ENCODE measurements around the gene IFRD2.
A peak's percentile ranks its signal among the peaks of the same experiment; 100 is the strongest.
"Not testable (repeated sequence)": the region's sequence is repeated elsewhere in the genome, so short reads cannot be mapped to it uniquely, and the experiment has no call there.

The IFRD2 gene

DNA sequence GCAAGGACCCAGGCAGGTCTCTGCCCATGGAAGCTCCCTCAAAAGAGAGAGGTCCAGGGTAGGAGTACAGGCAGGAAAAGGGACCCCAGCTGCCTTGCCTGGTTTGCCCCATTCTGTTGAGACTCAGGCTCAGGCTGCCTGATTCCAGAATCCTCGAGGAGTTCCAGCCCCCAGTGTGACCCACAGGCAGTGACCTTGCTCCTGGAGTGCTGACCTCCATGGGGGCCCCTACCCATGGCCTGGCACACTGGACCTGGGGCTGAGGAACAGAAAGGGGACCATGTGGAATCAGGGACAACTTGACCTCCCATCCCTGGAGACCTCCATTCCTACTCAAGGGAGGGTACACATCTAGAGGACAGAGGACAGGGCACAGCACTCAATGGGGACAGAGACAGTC lies 26.7 kb downstream of the IFRD2 start:
- DNase-seq = no peak

DNA sequence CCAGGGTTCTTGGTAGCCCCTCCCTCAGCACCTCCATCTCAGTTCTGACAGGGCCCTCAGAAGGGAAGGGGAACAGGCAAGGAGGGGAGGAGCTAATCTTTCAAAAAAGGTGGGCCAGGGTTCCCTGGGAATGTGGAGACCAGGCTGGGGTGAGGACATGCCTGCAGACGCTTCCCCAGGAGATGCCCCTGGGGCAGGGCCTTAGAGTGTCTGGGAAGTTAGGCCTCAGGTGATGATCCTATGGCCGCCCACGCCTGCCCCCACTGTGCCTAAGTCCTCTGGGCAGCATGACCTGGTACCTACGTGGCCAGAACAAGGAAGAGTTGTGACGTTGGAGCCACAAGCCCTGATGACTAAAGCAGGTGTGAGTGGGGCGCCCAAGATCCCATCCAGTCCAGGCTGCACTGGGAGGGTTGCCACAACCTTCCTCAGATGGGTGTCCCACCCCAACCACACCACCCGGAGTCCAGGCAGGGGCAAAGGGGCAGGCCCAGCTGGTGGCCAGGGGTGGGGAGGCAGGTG lies 27.2 kb downstream of the IFRD2 start:
- no peak for DNase-seq

DNA sequence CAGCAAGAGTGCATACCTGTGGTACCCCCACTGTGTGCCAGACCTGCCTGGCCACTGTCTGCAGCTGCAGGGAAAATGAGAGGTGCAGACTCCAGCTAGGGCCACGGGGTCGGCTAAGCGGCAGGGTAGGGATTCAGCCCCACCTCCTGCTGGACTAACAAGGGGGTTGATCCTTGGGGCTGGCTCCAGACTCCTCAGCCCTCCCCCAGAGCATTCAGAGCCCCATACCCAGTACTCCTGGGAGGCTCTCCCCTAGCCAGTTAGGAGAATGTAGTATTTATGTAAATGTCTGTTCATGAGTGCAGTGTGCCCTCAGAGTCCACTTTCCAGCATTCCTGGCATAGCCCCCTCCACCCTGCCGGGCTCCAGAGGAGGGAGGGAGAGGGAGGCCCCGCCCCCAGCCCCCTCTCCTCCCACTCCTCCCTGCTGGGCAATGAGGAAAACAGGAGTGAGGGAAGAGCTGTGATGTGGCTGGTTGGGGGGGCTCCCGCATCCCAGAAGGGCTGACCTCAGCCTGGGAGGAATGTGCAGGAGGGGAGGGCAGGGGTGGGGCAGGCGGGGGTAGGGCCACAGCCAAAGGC lies 27.8 kb downstream of the IFRD2 start:
- DNase-seq = no peak

DNA sequence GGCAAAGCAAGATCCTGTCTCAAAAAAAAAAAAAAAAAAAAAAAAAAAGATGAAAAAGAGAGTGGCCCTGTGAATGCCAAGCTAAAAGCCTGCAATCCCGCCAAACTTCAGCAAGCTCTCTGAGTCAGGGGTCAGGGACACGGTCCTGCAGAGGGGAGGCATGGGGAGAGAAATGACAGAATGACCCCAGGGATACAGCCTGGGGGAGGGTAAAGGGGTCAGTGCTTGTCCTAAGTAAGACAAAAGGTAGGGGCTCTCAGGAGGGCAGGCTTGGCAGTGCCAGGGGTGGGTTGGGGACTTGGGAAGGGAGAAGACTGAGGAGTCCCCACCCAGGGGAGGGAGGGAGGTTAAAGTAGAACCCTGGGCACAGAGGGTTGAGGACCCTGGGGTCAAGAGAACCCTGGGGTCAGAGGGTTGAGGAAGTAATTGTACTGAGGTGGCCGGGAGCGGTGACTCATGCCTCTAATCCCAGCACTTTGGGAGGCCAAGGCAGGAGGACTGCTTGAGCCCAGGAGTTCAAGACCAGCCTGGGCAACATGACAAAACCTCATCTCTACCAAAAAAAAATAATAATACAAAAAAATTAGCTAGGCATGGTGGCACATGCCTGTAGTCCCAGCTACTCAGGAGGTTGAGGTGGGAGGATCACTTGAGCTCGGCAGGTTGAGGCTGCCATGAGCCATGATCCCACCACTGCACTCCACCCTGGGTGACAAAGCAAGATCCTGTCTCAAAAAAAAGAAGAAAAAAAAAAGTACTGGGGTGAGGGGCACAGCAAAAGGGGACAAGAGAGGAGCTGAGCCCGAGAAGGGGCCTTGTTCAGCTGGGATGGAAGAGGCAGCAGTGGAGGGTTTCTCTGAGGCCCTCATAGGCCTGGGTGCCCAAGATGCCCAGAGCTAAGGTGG lies 28.5 kb downstream of the IFRD2 start:
- no peak for DNase-seq

DNA sequence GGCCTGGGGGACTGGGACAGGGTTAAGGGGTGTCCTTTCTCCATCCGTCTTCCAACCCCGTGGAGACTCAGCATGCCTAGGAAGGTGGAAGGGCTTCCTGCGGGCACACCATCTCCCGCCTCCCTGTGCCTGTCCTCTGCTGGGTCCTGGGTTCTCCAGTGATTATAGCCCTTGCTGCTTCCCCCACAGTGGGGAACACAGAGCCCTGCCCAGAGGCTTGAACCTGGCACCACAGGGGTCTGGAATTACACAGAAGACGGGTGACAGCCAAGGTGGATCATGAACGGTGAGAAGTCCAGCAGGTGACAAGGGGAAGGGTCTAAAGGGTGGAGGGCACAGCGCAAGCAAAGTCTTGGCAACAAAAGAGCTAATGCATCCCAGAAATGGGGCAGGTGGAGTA lies 29.5 kb downstream of the IFRD2 start:
- no peak for DNase-seq

DNA sequence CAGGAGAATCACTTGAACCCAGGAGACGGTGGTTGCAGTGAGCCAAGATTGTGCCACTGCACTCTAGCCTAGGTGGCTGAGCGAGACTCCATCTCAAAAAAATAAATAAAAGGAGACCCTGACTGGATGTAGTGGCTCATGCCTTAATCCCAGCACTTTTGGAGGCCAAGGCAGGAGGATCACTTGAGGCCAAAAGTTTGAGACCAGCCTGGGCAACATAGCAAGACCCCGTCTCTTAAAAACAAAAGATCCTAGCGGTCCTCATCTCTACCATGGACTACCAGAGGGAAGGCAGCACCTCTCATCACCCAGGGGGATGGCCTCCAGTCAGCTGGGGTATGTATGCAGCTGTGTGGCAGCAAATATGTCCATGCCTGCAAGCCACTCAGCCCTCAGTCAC lies 30.0 kb downstream of the IFRD2 start:
- DNase-seq = not testable (repeated sequence)

DNA sequence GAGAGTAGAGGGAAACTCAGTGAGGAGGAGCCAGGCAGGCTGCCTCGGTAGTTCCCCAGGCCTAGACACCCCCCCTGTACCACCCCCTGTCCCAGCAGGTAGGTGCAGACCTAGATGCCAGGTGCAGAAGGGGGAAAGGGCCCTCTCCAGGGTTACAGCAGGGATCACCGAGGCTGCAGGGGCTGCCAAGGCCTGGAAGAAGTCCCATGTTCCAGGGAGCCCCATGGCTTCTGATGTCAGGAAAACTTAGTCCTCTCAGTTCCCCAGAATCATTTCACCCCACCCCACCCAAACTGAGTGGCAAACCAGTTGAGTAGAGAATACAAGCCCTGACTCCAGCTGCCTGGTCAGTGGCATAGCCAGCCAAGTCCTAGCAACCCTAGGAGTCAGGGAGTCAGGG lies 30.7 kb downstream of the IFRD2 start:
- no peak for DNase-seq

DNA sequence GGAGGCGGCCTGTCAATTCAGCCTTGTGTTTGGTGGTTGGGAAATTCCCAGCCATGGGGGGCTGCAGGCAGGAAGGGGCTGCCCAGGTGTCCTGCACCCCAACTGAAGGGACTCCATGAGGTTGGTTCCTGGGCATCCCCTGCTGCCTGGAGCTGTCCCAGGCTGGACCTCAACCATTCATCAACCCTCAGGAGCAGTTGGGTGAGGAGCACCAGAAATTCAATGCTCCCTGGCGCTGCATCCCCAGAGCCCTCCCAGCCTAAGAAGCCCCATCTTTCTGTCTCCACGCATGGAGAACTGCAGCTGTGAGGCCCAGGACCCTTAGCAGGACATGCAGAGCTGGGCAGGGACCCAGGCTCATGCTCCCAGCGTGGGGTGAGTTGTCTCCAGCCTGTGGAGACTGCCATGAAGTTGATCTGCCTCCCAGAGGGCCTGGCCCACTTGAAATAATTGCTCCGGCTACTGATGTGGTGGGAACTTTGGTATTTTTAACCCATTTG lies 31.2 kb downstream of the IFRD2 start:
- DNase-seq = no peak

DNA sequence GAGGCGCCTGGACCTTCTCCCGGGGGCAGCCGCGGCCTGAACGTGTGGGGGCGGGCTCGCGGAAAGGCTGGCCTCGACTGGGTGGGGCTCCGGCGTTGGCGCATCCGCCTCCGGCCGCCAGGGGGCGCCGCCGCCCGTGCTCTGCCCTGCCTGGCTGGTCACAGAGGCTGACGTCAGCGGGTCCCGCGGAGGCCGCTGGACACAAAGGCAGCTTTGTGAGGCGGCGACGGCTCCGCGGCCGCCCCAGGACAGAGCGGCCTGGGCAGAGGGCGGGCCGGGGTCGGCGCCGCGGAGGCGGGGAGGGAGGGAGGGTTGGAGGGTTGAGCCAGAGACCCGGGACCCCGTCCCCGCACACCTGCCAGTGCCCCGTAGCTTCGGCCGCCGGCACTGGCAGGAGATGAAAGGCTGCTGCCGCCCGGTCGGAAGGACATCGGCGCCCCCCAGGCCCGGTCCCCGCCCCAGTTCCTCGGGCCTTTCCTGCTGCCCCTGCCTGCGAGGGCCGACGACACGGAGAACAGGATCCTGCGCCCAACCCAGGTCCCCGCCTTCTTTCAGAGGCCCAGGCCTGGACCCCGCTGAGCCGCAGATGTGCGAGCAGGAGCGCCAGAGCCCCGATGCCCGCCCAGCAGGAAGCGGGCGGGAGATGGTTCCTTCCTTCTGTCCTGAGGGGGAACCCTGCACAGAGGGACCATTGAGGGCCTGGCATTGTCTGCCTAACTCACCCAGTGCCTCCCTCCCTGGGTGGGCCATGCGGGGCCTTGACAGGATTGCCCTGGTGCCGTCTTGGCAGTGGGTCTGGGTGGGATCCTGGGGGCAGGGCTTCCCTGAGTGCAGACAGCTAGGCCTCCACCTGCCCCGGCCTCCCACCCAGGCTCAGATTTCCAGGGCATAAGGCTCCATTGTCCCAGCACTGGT lies 31.9 kb downstream of the IFRD2 start:
- peak; percentile 92 for DNase-seq

DNA sequence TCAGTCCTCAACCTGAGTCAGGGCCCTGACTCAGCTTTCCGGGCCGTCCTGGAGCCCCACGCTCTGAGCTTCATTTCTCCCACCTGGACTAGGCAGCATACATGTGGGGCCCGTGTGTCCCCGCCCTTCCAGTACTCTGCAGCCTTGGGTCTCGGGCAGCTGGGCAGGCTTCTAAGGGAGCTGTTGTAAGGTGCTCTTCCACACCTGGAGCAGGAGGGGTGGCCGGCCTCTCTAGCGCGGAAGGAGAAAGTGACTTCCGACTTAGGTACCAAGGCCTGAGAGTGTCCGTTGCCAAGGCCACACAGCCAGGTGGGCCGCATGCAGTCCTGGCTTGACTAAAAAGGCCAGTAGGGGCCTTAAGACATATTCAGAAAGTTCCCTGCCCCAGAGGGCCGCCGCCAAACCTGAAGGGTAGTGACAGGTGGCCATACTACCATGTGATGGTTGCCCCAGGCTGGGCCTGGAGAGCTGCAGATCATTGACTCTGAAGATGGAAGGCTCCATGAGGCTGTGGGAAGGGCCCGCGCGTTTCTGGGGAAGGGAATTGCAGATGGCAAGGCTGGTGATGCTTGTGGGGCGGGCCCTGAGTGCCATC lies 32.7 kb downstream of the IFRD2 start:
- DNase-seq = no peak

DNA sequence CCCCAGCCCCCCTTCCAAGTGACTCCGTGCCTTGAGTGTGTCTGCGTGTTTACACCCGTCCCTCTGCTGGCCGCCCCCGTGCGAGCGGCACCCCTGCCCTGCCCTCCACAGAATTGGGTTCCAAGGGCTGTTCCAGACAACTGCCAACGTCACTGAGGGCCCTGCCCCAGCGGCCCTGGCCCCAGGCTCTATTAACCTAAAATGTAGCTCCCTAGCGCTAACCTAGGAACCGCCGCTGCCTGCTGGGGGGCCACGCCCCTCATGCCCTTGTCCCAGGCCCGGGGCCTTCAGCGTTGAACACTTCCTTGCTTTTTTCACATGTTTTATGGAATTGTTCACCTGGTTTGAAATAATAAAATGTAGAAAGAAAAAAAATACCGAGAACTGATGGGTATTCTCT lies 33.2 kb downstream of the IFRD2 start:
- no peak for DNase-seq

DNA sequence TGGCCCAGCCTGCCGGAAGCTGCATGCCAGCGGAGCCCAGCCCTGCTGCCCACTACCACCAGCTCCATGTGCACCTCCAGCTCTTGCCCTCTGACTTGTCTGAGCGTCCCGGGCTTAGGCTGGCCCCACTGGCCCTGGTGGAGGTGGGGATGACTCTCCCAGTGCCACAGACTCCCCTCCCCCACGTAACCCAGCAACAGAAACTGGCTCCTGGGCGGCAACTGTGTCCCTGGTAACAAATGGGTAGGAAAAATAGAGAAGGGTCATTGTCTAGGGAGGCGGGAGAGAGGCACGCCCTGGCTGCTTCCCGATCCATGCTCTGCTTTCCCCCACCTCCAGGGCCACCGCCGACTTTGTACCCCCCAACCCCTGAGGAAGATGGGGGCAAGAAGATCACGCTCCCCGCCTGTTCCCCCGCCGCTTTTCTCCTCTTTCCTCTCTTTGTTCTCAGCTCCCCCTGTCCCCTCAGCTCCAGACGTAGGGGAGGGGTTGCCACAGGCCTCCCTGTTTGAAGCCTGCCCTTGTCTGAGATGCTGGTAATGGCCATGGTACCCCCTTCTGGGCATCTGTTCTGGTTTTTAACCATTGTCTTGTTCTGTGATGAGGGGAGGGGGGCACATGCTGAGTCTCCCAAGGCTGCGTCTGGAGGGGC lies 34.1 kb downstream of the IFRD2 start:
- DNase-seq = no peak

DNA sequence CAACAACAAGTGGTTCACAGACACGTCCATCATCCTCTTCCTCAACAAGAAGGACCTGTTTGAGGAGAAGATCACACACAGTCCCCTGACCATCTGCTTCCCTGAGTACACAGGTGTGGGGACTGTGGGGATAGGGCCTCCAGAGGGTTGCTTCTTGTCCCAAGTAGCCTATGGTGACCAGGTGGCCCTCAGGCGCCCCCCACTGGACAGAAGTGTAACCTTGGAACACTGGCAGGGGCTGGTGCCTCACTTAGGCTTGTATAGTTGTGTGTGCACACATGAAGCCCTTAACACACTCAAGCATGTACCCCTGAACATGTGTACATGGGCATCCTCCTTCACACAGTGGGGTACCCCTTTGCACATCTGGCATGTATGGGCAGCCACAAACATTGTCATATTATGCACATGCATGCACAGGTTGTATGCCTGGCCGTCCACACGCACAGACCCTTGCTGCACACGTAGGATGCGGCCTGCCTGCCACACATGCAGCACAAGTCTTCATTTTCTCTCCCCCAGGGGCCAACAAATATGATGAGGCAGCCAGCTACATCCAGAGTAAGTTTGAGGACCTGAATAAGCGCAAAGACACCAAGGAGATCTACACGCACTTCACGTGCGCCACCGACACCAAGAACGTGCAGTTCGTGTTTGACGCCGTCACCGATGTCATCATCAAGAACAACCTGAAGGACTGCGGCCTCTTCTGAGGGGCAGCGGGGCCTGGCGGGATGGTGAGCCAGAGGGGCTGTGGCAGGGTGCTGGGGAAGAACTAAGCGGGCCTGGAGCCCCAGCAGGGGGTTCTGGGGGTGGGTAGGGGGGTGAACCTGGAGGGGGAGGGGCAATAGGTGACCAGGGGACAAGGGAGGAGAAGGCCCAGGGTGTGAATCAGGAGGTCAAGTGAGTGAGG lies 35.0 kb downstream of the IFRD2 start:
- DNase-seq = peak; percentile 55

DNA sequence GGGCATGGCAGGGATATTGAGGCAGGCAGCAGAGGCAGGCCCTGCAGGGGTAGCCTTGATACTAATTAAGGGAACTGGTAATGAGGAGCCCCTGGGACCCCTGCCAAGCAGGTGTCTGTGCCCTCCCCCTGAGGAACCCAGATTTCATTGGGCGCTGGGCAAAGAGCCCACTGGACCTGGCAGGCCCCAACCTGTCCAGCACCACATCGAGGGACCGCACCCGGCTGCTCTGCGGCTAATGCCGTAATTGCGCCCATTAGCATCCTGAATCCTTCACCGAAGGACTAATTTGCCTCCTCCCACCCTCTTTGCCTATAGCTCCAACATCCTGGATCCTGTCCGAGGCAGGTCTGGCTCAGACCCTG lies 37.0 kb downstream of the IFRD2 start:
- DNase-seq = no peak

DNA sequence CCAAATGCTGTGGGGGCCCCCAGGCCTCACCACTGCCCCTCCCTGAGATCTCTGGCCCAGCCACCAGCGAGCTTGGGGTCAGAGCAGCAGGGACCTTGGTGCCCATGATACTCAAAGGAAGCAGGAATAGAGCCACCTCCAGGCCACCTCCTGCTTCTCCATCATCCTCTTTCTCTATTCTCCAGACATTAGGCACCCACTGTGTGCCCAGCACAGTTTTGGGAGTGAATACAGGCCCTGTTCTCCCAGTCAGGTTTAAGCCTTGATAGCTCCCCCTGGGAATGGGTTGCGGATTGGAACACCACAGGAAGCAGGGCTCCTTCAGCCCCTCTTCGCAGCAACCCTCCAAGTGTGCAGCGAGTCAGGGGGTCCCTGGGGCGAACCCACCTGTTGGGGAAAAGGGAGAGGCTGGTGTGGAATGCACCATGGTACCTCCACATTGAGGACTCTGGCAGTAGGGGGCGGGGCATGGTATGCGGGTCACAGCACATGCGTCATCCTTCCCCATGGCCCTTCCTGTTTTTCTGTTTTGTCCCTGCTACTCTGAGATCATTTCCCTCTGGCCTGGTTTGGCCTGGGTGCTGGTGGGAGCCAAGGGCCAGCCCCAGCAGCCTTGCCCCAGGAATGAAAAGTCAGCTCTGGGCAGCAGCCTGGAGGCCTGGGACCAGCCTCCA lies 37.5 kb downstream of the IFRD2 start:
- no peak for DNase-seq

DNA sequence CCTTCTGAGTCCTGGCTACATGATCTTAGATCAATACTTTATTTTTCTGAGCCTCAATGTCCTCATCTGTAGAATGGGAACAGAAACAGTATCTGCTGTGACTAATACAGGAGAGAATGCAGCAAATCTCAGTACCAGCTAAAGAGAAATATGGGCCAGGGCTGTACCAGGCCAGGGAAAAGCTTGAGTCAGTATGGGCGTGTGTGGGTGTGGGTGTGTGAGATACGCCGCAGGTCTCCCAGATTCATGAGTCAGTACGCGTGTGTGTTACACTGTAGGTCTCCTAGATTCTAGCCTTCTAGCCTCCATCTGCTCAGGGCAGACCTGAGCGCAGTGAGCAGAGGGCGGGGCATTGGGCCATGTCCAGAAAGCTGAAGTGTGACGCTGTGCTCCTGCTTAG lies 41.0 kb downstream of the IFRD2 start:
- DNase-seq = peak; percentile 53

DNA sequence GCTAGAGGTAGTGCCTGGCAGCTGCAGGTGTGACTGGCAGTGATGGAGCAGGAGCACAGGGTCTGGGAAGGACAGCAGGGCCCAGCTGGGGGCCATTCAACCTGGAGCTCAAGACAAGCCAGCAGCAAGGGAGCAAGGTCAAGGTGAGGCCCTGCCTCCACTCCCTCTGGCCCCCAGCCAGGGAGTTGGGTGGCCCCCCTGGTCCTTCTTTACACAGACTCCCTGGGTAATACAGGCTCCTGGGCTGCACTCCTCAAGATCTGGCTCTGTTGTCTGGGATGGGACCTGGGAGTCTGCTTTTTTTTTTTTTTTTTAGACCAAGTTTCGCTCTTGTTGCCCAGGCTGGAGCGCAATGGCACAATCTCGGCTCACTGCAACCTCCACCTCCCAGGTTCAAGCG lies 41.7 kb downstream of the IFRD2 start:
- no peak for DNase-seq

DNA sequence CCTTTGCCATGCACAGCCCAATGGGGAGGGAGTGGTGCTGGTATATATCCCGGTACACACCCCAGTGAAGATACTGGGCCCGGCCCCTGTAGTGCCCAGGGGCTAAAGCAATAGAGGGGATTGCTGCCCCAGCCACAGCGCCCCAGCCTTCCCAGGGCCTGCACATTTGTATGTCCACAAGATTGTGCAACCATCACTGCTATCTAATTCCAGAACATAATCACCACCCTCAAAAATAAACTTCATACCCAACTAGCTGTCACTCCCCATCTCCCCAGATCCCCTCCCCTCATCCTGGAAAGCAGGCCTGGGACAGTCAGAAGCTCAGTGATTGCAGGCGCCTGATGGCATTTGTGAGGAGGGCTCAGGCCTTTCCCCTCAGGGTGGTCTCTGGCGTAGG lies 42.8 kb downstream of the IFRD2 start:
- no peak for DNase-seq

DNA sequence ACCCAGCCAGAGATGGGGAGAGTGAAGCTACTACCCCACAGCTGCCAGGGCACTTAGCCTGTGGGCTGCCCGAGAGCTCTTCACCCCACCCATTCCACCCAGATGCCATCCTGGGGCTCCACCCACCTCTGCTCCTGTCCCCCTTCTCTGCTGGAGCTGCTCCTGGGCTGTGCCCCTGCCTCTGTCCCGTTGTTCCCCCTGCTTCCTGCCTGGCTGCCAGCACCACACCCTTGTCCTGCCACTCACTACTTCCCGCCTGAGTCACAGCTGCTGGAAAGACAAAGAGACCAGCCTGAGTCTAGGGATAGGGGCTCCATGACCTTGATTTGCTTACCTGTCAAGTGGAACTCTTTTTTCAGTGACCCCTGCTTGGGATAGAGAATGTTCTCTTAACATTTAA lies 43.8 kb downstream of the IFRD2 start:
- DNase-seq = no peak

DNA sequence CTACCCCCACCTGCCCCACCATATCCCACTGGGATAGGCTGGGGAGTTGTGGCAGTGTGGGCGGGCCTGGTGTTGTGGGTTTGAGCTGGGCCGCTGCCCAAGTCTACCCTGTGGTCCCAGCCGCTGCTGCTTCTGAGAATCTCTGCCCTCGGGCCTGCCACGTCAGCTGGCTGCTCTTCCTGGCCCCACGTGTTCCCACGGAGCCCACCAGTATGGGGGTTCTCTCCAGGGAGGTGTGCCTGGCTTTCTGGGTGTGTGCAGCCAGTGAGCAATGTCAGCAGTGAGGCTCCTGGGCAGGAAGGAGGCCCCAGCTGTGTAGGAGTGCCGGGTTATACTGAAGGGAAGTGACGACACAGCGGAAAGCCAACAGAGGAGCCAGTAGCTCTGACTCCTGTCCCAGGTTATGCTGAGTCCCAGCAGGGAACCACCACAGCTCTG lies 45.7 kb downstream of the IFRD2 start:
- peak; percentile 92 for DNase-seq

All from activated CD4-positive, alpha-beta T cell treated with anti-CD3 and anti-CD28 coated beads, Interleukin-2, Interleukin-6, amounts not matched to agents 100 ng/mL and 50 ng/mL, durations not matched to agents 16 hours and 8 hours (primary cell).